ENCODE results near the gene FHAD1. TPM values are rescaled to one million over a fixed set of nuclear protein-coding genes. Genes with fewer than 3 reads are reported as not detected.

The FHAD1 gene
- total RNA-seq, 1 donor from 2014 or later = 0.21 TPM

GRCh38 chr1:15346346-15347030 is 99.5 kb downstream of the FHAD1 start:
- TF ChIP-seq CTCF (IDR thresholded peaks at IDR 0.05; ENCODE audit: insufficient read depth, low read length, poor library complexity, severe bottlenecking) = no peak
- no peak overlapping the region for H3K4me3 ChIP-seq (ENCODE audit: low read depth, low read length)
- no peak for DNase-seq (ENCODE audit: low read depth)
- H3K36me3 ChIP-seq (ENCODE audit: control insufficient read depth, insufficient read depth, low read length) = no peaks in the 10 kb centered on the region
- H3K27me3 ChIP-seq (ENCODE audit: control insufficient read depth, insufficient read depth, low read length) = no peaks in the 10 kb centered on the region

- Histone ChIP-seq H3K4me3 (ENCODE audit: low read depth, low read length) (no peak overlapping the region), H3K36me3 (ENCODE audit: control insufficient read depth, insufficient read depth, low read length) (no peaks in the 10 kb centered on the region), H3K27me3 (ENCODE audit: control insufficient read depth, insufficient read depth, low read length) (no peaks in the 10 kb centered on the region)
- TF ChIP-seq CTCF (IDR thresholded peaks at IDR 0.05; ENCODE audit: insufficient read depth, low read length, poor library complexity, severe bottlenecking) = no peak
- no peak for DNase-seq (ENCODE audit: low read depth)
Measured at GRCh38 chr1:15347182-15347581, 100.2 kb downstream of the FHAD1 start.

GRCh38 chr1:15348648-15349047 is 101.6 kb downstream of the FHAD1 start:
- no peak for DNase-seq (ENCODE audit: low read depth)
- H3K4me3 ChIP-seq (ENCODE audit: low read depth, low read length) = no peak overlapping the region
- H3K27me3 ChIP-seq (ENCODE audit: control insufficient read depth, insufficient read depth, low read length) = no peaks in the 10 kb centered on the region
- no peak for TF ChIP-seq CTCF (IDR thresholded peaks at IDR 0.05; ENCODE audit: insufficient read depth, low read length, poor library complexity, severe bottlenecking)
- no peaks in the 10 kb centered on the region for H3K36me3 ChIP-seq (ENCODE audit: control insufficient read depth, insufficient read depth, low read length)

GRCh38 chr1:15349133-15349532 is 102.1 kb downstream of the FHAD1 start:
- Histone ChIP-seq H3K4me3 (ENCODE audit: low read depth, low read length) (no peak overlapping the region), H3K27me3 (ENCODE audit: control insufficient read depth, insufficient read depth, low read length) (no peaks in the 10 kb centered on the region), H3K36me3 (ENCODE audit: control insufficient read depth, insufficient read depth, low read length) (no peaks in the 10 kb centered on the region)
- TF ChIP-seq CTCF (IDR thresholded peaks at IDR 0.05; ENCODE audit: insufficient read depth, low read length, poor library complexity, severe bottlenecking) = no peak
- DNase-seq (ENCODE audit: low read depth) = no peak

- TF ChIP-seq CTCF (IDR thresholded peaks at IDR 0.05; ENCODE audit: insufficient read depth, low read length, poor library complexity, severe bottlenecking) = no peak
- H3K36me3 ChIP-seq (ENCODE audit: control insufficient read depth, insufficient read depth, low read length) = no peaks in the 10 kb centered on the region
Measured at GRCh38 chr1:15350151-15350550, 103.1 kb downstream of the FHAD1 start.

More at GRCh38 chr1:15350151-15350550, 103.1 kb downstream of the FHAD1 start:
- no peak for DNase-seq (ENCODE audit: low read depth)
- no peak overlapping the region for H3K4me3 ChIP-seq (ENCODE audit: low read depth, low read length)
- no peaks in the 10 kb centered on the region for H3K27me3 ChIP-seq (ENCODE audit: control insufficient read depth, insufficient read depth, low read length)
